ENCODE measurements around the gene JAZF1. TPM values are rescaled to one million over a fixed set of nuclear protein-coding genes. Genes with fewer than 3 reads are reported as not detected.

JAZF1 gene
- total and polyA plus RNA-seq, 2 of the 8 experiments (the other 6 are each of a cell fraction or from before 2014, with no cell fraction given), result 2.6 to 21.8 TPM

- DNase-seq (ENCODE audit: low read depth in 1 of 2, low spot score in 2 of 2), result no peak
- H3K18ac ChIP-seq (ENCODE audit: extremely low read depth, low read length), result no peak overlapping the region
- TF ChIP-seq BRCA1 (IDR thresholded peaks at IDR 0.05; ENCODE audit: low read depth, low read length) (no peak), TCF12 (IDR thresholded peaks at IDR 0.05; ENCODE audit: low read depth, low read length) (no peak), RAD21 (IDR thresholded peaks at IDR 0.05 in 1 of 2, conservative IDR thresholded peaks at IDR 0.05 in 1 of 2; ENCODE audit: low read depth in 2 of 2, low read length in 2 of 2) (no peak), HDAC2 (IDR thresholded peaks at IDR 0.05; ENCODE audit: borderline replicate concordance in 1 of 2, low read depth in 2 of 2, low read length in 2 of 2) (no peak), TBP (IDR thresholded peaks at IDR 0.05; ENCODE audit: low read depth, low read length) (no peak), EZH2 (IDR thresholded peaks at IDR 0.05; ENCODE audit: low read depth, low read length, severe bottlenecking) (no peak)
- no peak overlapping the region for H4K91ac ChIP-seq (replicated peaks; ENCODE audit: insufficient read length, low read length)
- H3K9ac ChIP-seq (replicated peaks in 1 of 4; ENCODE audit: extremely low read depth in 1 of 4, low read depth in 3 of 4, low read length in 3 of 4), result no peak overlapping the region
- no peak overlapping the region for H4K5ac ChIP-seq (ENCODE audit: insufficient read length, low read depth, low read length)
- no peaks in the 10 kb centered on the region for H3K36me3 ChIP-seq (ENCODE audit: control insufficient read depth in 2 of 4, insufficient read depth in 4 of 4, low read length in 3 of 4)
- H2BK20ac ChIP-seq (ENCODE audit: low read length), result no peak overlapping the region
- no peak overlapping the region for H2AFZ ChIP-seq (ENCODE audit: low read length)
- H3K27ac ChIP-seq (ENCODE audit: low read depth, low read length), result no peak overlapping the region
- no peak overlapping the region for H3K14ac ChIP-seq (ENCODE audit: insufficient read length)
- no peak overlapping the region for H3K4ac ChIP-seq (replicated peaks; ENCODE audit: insufficient read length, low read depth, low read length)
- H2BK5ac ChIP-seq (ENCODE audit: low read depth, low read length), result no peak overlapping the region
- H3K9me3 ChIP-seq (ENCODE audit: insufficient read depth in 2 of 2, low read depth in 1 of 2, low read length in 1 of 2), result no peaks in the 10 kb centered on the region
- H3K79me2 ChIP-seq (ENCODE audit: control insufficient read depth in 1 of 2, insufficient read depth in 2 of 2, low read length in 2 of 2), result no peaks in the 10 kb centered on the region
- no peak overlapping the region for H3K23ac ChIP-seq (ENCODE audit: insufficient read length)
- FAIRE-seq, result no peak
- H3K4me3 ChIP-seq (ENCODE audit: extremely low read depth in 1 of 4, insufficient read depth in 2 of 4, low read depth in 3 of 4, low read length in 4 of 4), result no peak overlapping the region
- H3K4me1 ChIP-seq (replicated peaks in 1 of 4; ENCODE audit: control insufficient read depth in 3 of 4, insufficient read depth in 4 of 4, low read length in 3 of 4), result peaks cover 0 to 3% (median under 1%) of the 10 kb centered on the region in 4 experiments; a peak in 2 of 7 replicates
- no peaks in the 10 kb centered on the region for H3K27me3 ChIP-seq (replicated peaks in 1 of 4; ENCODE audit: control insufficient read depth in 3 of 4, extremely low read depth in 1 of 4, insufficient read depth in 3 of 4, low read length in 3 of 4)
- no peak overlapping the region for H2AK5ac ChIP-seq (ENCODE audit: low read depth, low read length)
- H2BK120ac ChIP-seq (replicated peaks; ENCODE audit: low read depth, low read length), result no peak overlapping the region
- no peaks in the 10 kb centered on the region for H3K79me1 ChIP-seq (ENCODE audit: low read depth, low read length)
- H3K23me2 ChIP-seq (ENCODE audit: low read depth, low read length), result no peaks in the 10 kb centered on the region
- no peak overlapping the region for H3K56ac ChIP-seq (replicated peaks; ENCODE audit: insufficient read length, low read depth, low read length)
- H2BK12ac ChIP-seq (ENCODE audit: low read depth, low read length), result no peak overlapping the region
- H4K8ac ChIP-seq (ENCODE audit: extremely low read depth, insufficient read depth, low read length), result no peak overlapping the region
- WGBS, 2 experiments (ENCODE audit: extremely low coverage in 1 of 2, insufficient coverage in 1 of 2, insufficient read length in 1 of 2, insufficient replicate concordance in 2 of 2, low coverage in 1 of 2, low lambda C conversion rate in 2 of 2, missing lambda C conversion rate in 1 of 2), result 78% methylated on average over 3 of the region's 3 CpGs; no CpG with 5 or more reads in 1 of the 2 experiments
- H3K4me2 ChIP-seq (ENCODE audit: insufficient read depth in 1 of 2, low read depth in 2 of 2, low read length in 2 of 2), result no peak overlapping the region
- CTCF ChIA-PET (ENCODE audit: partially characterized antibody), result interaction anchor here (1.9 kb wide), 1 partner anchor 8 kb away, joined by 5 read pairs; no protein-coding TSS in a partner anchor
- no peak overlapping the region for H2BK15ac ChIP-seq (ENCODE audit: low read length)
- peaks cover 0 to 3% of the 10 kb centered on the region in 2 experiments for H4K20me1 ChIP-seq (replicated peaks in 1 of 2; ENCODE audit: control insufficient read depth in 1 of 2, insufficient read depth in 2 of 2, low read length in 2 of 2)
- POLR2A ChIA-PET (ENCODE audit: partially characterized antibody), result no interaction called here
These were observed 143.9 kb downstream of the JAZF1 start for GRCh38 chr7:28036696-28037095.

Measured in H1 (cell line).